H1 (cell line): ENCODE measurements around the gene CACNA1C. TPM values are rescaled to one million over a fixed set of nuclear protein-coding genes. Genes with fewer than 3 reads are reported as not detected.

Experiments
- CREB1 ChIP-seq: IDR thresholded peaks from 2 replicates; pipeline ENCODE4 v1.6.1; 2012; ENCODE audit warnings: inconsistent platforms
- CTCF ChIP-seq, 3 experiments: IDR thresholded peaks; 1 replicate in 2 of 3; 2 replicates in 1 of 3; pipeline versions ENCODE4 v1.5.1 to v1.6.1; 2011; ENCODE audit warnings: low read length in 3 of 3, mild to moderate bottlenecking in 3 of 3, inconsistent platforms in 2 of 3, low read depth in 1 of 3, moderate library complexity in 1 of 3; ENCODE audit not compliant: insufficient read depth in 1 of 3; ENCODE audit errors: control extremely low read depth in 1 of 3
- GTF2F1 ChIP-seq: IDR thresholded peaks from 2 replicates; pipeline ENCODE4 v1.6.1; 2012; ENCODE audit warnings: low read depth, low read length, improper control_type of control experiment, borderline replicate concordance
- HDAC2 ChIP-seq, 2 experiments: fragments of 300-600 bp in 1 of 2; sonication (generic) in 1 of 2; IDR thresholded peaks; 2 replicates each; pipeline ENCODE4 v1.6.1; 2011 to 2012; ENCODE audit warnings: low read depth in 2 of 2, low read length in 2 of 2, mild to moderate bottlenecking in 2 of 2, moderate library complexity in 2 of 2, borderline replicate concordance in 1 of 2, inconsistent platforms in 1 of 2
- NANOG ChIP-seq: IDR thresholded peaks from 2 replicates; pipeline ENCODE4 v1.6.1; 2011; ENCODE audit warnings: low read length, low read depth, mild to moderate bottlenecking, inconsistent platforms; ENCODE audit not compliant: insufficient read depth, poor library complexity, severe bottlenecking
- SP1 ChIP-seq: IDR thresholded peaks from 2 replicates; pipeline ENCODE4 v1.6.1; 2011; ENCODE audit warnings: low read depth, low read length
- SP2 ChIP-seq: IDR thresholded peaks from 2 replicates; pipeline ENCODE4 v1.6.1; 2012; ENCODE audit warnings: mild to moderate bottlenecking, low read length, inconsistent platforms
- ZNF274 ChIP-seq: IDR thresholded peaks from 2 replicates; pipeline ENCODE4 v1.7.0; 2012; ENCODE audit warnings: low read length, borderline replicate concordance; ENCODE audit errors: extremely low read depth
- polyA plus RNA-seq, 7 experiments: library from polyadenylated mRNA; depleted of rRNA in 3 of 7; stranded (reverse) in 5 of 7; unstranded in 2 of 7; fragments of >200 nt in 5 of 7; fragments of 200-250 nt in 2 of 7; gene quantifications; 1 replicate in 5 of 7; 2 replicates in 1 of 7; 4 replicates in 1 of 7; pipeline versions ENCODE4 v1.2.1 to v1.2.3, GENCODE V29; 2011 to 2013; ENCODE audit warnings: missing spikeins in 2 of 7, mixed read lengths in 2 of 7
- total RNA-seq: library from RNA; stranded (reverse); fragmentation: NEBNext Ultra II Directional; extraction: Animal tissue kit (Norgen Biotek cat#: 25700); gene quantifications from 2 replicates; pipeline ENCODE4 v1.2.1, GENCODE V29; 2021

Gene CACNA1C
- total and polyA plus RNA-seq, 2 of the 8 experiments (the other 6 are each of a cell fraction or from before 2014, with no cell fraction given) = 1.3 TPM

GRCh38 chr12:2057041-2057794 is 4.4 kb downstream of the CACNA1C start (continued):
- TF ChIP-seq GTF2F1 (no peak), ZNF274 (no peak), CREB1 (no peak), HDAC2 (IDR thresholded peaks at IDR 0.05; ENCODE audit: borderline replicate concordance in 1 of 2, low read depth in 2 of 2, low read length in 2 of 2) (no peak), CTCF (IDR thresholded peaks at IDR 0.05; ENCODE audit: control extremely low read depth in 1 of 3, insufficient read depth in 1 of 3, low read depth in 1 of 3, low read length in 3 of 3) (peak; percentile 96 to 98 (median 97)), NANOG (no peak), SP2 (no peak), SP1 (no peak)
